ENCODE results near the gene RHBDF1. TPM values are rescaled to one million over a fixed set of nuclear protein-coding genes. Genes with fewer than 3 reads are reported as not detected.

RHBDF1 gene
- total and polyA plus RNA-seq, 2 of the 13 experiments (the other 11 are each of a cell fraction or from before 2014, with no cell fraction given), result 5.4 to 26.9 TPM

- no peak for FAIRE-seq
- TF ChIP-seq TBP (CRISPR knock-in tag; IDR thresholded peaks at IDR 0.05) (no peak), IRF9 (CRISPR knock-in tag; IDR thresholded peaks at IDR 0.05; ENCODE audit: borderline replicate concordance) (no peak), YEATS2 (CRISPR knock-in tag; IDR thresholded peaks at IDR 0.05; ENCODE audit: borderline replicate concordance) (no peak), DRAP1 (CRISPR knock-in tag; IDR thresholded peaks at IDR 0.05) (no peak), E2F1 (CRISPR knock-in tag; IDR thresholded peaks at IDR 0.05) (no peak), NKX3-1 (CRISPR knock-in tag; IDR thresholded peaks at IDR 0.05) (no peak), PCBP2 (optimal IDR thresholded peaks at IDR 0.05; ENCODE audit: low read depth, low read length, poor library complexity, severe bottlenecking) (no peak), ARNTL (CRISPR knock-in tag; IDR thresholded peaks at IDR 0.05) (no peak), TBX3 (IDR thresholded peaks at IDR 0.05; ENCODE audit: borderline replicate concordance) (no peak)
- Histone ChIP-seq H3K9ac (ENCODE audit: insufficient read depth, low read depth, low read length) (no peak overlapping the region), H3K4me3 (replicated peaks in 1 of 3; ENCODE audit: insufficient read depth in 1 of 3, low read depth in 2 of 3, low read length in 3 of 3) (no peak overlapping the region), H3K4me1 (ENCODE audit: insufficient read depth, low read length) (peaks cover 55% of the 10 kb centered on the region), H3K9me3 (ENCODE audit: low read length) (no peaks in the 10 kb centered on the region), H3K36me3 (replicated peaks in 1 of 2; ENCODE audit: control insufficient read depth in 1 of 2, insufficient read depth in 2 of 2, low read length in 2 of 2) (peaks cover 0 to 1% of the 10 kb centered on the region in 2 experiments; a peak in 2 of 5 replicates), H3K79me2 (ENCODE audit: insufficient read depth, low read length) (no peaks in the 10 kb centered on the region), H3K27me3 (ENCODE audit: control insufficient read depth in 1 of 2, insufficient read depth in 2 of 2, low read length in 2 of 2) (no peaks in the 10 kb centered on the region), H2AFZ (ENCODE audit: low read length) (no peak overlapping the region), H3K27ac (ENCODE audit: extremely low read length, insufficient read depth, low read length) (no peak overlapping the region), H4K20me1 (ENCODE audit: insufficient read depth, low read length) (peaks cover 9% of the 10 kb centered on the region; the same call in 1 of the 2 replicates), H3K4me2 (ENCODE audit: low read depth, low read length) (no peak overlapping the region)
- WGBS (ENCODE audit: low lambda C conversion rate), result 80% methylated on average over 8 of the region's 13 CpGs
- intact Hi-C loops (cut with micrococcal nuclease; ENCODE audit: unreplicated experiment), result no loop called here
- ATAC-seq, result peak; percentile 13
- in situ Hi-C loops (cut with HindIII; ENCODE audit: extremely low pct_ligation_motif_present, low pct_unique_long_range_greater_than_20kb), result no loop called here
- BruUV-seq (replicated peaks), result no TSS peak
- POLR2A ChIA-PET, result interaction anchor here (0.6 to 1.9 kb wide), 5 partner anchors 11 to 114 kb away, joined by 3 to 11 read pairs (median 6); partner anchors contain the start of genes HBQ1, MPG, POLR3K and SNRNP25
- DNase-seq (ENCODE audit: low spot score), result no peak
- CTCF ChIA-PET (ENCODE audit: low intra/inter-chr PET ratio, low total read pairs), result interaction anchor here (1.2 to 5.1 kb wide), 6 partner anchors 9 to 296 kb away, joined by 3 to 155 read pairs (median 7); partner anchors contain the start of gene HBQ1
Observed at GRCh38 chr16:66309-67182, 5.9 kb downstream of the RHBDF1 start.

Measured in HepG2 (cell line).